Measurements from ENCODE around the gene SVOPL.

DNA sequence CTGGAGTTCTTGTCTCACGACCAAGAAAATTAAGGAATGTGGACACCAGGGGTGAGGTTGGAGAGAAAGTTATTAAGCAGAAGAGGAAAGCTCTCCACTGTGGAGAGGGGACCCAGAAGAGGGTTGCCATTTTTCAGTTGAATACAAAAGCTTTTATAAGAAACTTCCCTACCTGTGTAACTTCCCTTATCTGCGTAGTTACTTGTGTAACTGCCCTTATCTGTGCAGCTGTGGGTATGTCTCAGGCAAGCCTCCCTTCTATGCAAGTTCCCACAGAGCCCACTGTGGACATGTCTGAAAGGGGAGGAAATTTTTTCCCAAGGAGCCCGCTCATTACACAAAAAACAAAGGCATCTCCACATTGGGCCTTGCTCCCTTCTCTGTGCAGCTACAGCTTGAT lies 94.9 kb downstream of the SVOPL start:
- TF ChIP-seq POLR2AphosphoS5 (IDR thresholded peaks at IDR 0.05) = no peak
- TF ChIP-seq, protein P1, sequence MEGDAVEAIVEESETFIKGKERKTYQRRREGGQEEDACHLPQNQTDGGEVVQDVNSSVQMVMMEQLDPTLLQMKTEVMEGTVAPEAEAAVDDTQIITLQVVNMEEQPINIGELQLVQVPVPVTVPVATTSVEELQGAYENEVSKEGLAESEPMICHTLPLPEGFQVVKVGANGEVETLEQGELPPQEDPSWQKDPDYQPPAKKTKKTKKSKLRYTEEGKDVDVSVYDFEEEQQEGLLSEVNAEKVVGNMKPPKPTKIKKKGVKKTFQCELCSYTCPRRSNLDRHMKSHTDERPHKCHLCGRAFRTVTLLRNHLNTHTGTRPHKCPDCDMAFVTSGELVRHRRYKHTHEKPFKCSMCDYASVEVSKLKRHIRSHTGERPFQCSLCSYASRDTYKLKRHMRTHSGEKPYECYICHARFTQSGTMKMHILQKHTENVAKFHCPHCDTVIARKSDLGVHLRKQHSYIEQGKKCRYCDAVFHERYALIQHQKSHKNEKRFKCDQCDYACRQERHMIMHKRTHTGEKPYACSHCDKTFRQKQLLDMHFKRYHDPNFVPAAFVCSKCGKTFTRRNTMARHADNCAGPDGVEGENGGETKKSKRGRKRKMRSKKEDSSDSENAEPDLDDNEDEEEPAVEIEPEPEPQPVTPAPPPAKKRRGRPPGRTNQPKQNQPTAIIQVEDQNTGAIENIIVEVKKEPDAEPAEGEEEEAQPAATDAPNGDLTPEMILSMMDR (IDR thresholded peaks at IDR 0.05 in 8 of 11, conservative IDR thresholded peaks at IDR 0.05 in 3 of 11) = no peak

Data from spleen (tissue), 7 donors.